Measurements from ENCODE around the gene SDR9C7.
"Not testable (repeated sequence)": the region's sequence is repeated elsewhere in the genome, so short reads cannot be mapped to it uniquely, and the experiment has no call there.

Gene SDR9C7

GRCh38 chr12:56882407-56882806 is 51.8 kb downstream of the SDR9C7 start:
- not testable (repeated sequence) for H3K27me3 ChIP-seq (replicated peaks; ENCODE audit: control insufficient read depth, insufficient read depth, low read length, poor library complexity, severe bottlenecking); H3K4me1 ChIP-seq (ENCODE audit: control insufficient read depth, insufficient read depth, low read length, poor library complexity, severe bottlenecking); H3K9me3 ChIP-seq (ENCODE audit: control insufficient read depth, low read length); H3K4me3 ChIP-seq (ENCODE audit: insufficient read depth, low read depth, low read length, poor library complexity, severe bottlenecking); H3K27ac ChIP-seq (ENCODE audit: insufficient read depth, low read length, poor library complexity, severe bottlenecking); DNase-seq; H3K36me3 ChIP-seq (ENCODE audit: control insufficient read depth, insufficient read depth, low read length)

DNA sequence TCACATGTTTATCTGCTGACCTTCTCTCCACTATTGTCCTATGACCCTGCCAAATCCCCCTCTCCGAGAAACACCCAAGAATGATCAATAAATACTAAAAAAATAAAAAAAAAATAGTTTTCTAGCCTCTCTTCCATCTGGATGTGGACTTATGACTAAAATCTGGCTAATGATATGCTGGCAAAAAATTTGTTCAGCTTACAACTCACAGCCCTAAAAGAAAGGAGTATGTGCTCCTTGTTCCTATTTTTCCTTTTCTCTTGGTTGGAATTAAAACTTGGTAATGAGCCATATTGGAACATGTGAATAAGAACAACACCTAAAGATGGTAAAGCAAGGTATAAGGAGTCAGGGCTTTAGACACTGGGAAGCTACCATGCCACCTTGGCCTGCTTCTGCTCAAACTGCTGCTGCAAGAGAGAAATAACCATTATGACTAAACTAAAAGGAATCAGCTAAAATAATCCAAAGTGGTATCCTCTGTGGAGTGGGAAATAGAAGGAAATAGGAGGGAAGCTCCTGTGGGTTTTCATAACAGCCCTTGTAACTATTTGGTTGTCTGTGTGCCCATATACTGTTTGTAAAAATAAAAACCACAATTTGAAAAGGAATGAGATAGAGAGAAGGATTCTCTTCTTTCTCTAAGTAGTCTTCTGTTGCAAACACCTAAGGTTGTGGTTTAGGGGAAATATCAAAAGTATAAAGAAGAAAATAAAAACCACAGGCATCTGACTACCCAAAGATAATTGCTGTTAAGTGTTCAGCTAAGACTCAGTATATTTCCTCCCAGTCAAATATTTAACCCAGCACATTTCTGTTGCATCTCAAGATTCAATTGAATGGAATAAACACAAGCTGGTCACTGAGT is 53.8 kb downstream of the SDR9C7 start:
- Histone ChIP-seq H3K36me3 (ENCODE audit: control insufficient read depth, insufficient read depth, low read length) (no peaks in the 10 kb centered on the region), H3K9me3 (ENCODE audit: control insufficient read depth, low read length) (no peaks in the 10 kb centered on the region), H3K27ac (ENCODE audit: insufficient read depth, low read length, poor library complexity, severe bottlenecking) (no peak overlapping the region), H3K4me1 (ENCODE audit: control insufficient read depth, insufficient read depth, low read length, poor library complexity, severe bottlenecking) (no peaks in the 10 kb centered on the region), H3K27me3 (replicated peaks; ENCODE audit: control insufficient read depth, insufficient read depth, low read length, poor library complexity, severe bottlenecking) (no peaks in the 10 kb centered on the region), H3K4me3 (ENCODE audit: insufficient read depth, low read depth, low read length, poor library complexity, severe bottlenecking) (no peak overlapping the region)
- no peak for DNase-seq

DNA sequence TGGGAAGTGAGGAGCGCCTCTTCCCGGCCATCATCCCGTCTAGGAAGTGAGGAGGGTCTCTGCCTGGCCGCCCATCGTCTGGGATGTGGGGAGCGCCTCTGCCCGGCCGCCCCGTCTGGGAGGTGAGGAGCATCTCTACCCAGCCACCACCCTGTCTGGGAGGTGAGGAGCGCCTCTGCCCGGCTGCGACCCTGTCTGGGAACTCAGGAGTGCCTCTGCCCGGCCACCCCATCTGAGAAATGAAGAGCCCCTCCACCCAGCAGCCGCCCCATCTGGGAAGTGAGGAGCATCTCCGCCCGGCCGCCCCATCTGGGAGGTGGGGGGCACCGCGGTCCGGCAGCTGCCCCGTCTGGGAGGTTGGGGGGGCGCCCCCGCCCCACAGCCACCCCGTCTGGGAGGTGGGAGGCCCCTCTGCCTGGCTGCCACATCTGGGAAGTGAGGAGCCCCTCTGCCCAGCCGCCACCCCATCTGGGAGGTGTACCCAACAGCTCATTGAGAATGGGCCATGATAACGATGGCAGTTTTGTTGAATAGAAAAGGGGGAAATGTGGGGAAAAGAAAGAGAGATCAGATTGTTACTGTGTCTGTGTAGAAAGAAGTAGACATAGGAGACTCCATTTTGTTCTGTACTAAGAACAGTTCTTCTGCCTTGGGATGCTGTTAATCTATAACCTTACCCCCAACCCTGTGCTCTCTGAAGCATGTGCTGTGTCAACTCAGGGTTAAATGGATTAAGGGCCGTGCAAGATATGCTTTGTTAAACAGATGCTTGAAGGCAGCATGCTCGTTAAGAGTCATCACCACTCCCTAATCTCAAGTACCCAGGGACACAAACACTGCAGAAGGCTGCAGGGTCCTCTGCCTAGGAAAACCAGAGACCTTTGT is 54.7 kb downstream of the SDR9C7 start:
- H3K27me3 ChIP-seq (replicated peaks; ENCODE audit: control insufficient read depth, insufficient read depth, low read length, poor library complexity, severe bottlenecking); H3K27ac ChIP-seq (ENCODE audit: insufficient read depth, low read length, poor library complexity, severe bottlenecking); H3K4me1 ChIP-seq (ENCODE audit: control insufficient read depth, insufficient read depth, low read length, poor library complexity, severe bottlenecking); DNase-seq; H3K9me3 ChIP-seq (ENCODE audit: control insufficient read depth, low read length); H3K4me3 ChIP-seq (ENCODE audit: insufficient read depth, low read depth, low read length, poor library complexity, severe bottlenecking); H3K36me3 ChIP-seq (ENCODE audit: control insufficient read depth, insufficient read depth, low read length): not testable (repeated sequence)

DNA sequence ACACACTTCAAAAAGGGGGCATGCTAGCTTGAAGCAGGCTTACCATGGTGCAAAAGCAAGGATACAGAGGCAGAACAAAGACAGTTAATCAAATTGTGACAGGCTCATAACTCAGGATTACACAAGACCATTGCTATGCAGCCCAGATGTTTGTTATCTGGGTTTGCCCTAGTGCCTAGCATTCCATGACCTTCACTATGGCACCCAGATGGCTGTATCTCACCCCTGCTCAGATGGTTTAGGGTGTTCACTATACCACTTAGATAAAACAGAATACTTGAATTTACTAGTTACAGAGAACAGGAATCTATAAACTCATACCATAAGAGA is 56.2 kb downstream of the SDR9C7 start:
- Histone ChIP-seq H3K36me3 (ENCODE audit: control insufficient read depth, insufficient read depth, low read length) (no peaks in the 10 kb centered on the region), H3K27me3 (replicated peaks; ENCODE audit: control insufficient read depth, insufficient read depth, low read length, poor library complexity, severe bottlenecking) (no peaks in the 10 kb centered on the region), H3K4me3 (ENCODE audit: insufficient read depth, low read depth, low read length, poor library complexity, severe bottlenecking) (no peak overlapping the region), H3K4me1 (ENCODE audit: control insufficient read depth, insufficient read depth, low read length, poor library complexity, severe bottlenecking) (no peaks in the 10 kb centered on the region), H3K9me3 (ENCODE audit: control insufficient read depth, low read length) (no peaks in the 10 kb centered on the region), H3K27ac (ENCODE audit: insufficient read depth, low read length, poor library complexity, severe bottlenecking) (no peak overlapping the region)
- no peak for DNase-seq

DNA sequence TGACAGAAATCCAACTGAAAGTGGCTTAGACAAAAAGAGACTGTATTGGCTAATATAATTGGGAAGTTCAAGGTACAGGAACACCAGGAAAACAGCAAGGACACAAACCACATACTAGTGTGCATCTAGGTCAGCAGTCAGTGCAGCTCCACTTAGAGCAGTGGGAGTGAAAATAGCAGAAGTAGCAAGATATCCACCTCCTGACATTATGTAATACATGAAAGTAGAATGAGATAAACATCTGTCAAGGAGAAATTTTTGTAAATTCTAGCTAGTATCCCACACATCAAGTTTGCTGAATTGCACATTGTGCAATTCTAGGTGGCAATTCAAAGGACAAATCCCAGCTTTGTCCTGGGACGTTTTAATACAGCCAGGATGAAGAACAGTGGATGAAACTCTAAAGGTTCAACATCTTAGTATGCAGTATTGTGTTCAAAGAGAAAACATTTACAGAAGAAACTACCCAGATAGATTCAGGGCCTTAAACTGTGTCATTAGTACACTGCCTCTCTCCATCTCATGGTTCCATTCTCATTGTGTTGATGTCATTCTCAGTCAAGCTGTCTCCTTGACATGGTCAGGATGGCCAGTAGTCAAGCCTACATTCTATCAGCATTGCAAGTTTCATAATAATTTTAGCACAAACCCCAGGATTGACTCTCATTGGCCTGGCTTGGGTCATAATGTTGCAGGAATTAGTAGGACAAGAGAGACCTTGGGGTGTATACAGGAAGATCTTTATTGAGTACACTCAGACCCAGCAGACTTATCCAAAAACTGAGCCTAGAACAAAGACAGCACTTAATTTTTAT is 56.8 kb downstream of the SDR9C7 start:
- Histone ChIP-seq H3K4me3 (ENCODE audit: insufficient read depth, low read depth, low read length, poor library complexity, severe bottlenecking) (no peak overlapping the region), H3K36me3 (ENCODE audit: control insufficient read depth, insufficient read depth, low read length) (no peaks in the 10 kb centered on the region), H3K27ac (ENCODE audit: insufficient read depth, low read length, poor library complexity, severe bottlenecking) (no peak overlapping the region), H3K4me1 (ENCODE audit: control insufficient read depth, insufficient read depth, low read length, poor library complexity, severe bottlenecking) (no peaks in the 10 kb centered on the region), H3K9me3 (ENCODE audit: control insufficient read depth, low read length) (no peaks in the 10 kb centered on the region), H3K27me3 (replicated peaks; ENCODE audit: control insufficient read depth, insufficient read depth, low read length, poor library complexity, severe bottlenecking) (no peaks in the 10 kb centered on the region)
- DNase-seq, result no peak

- Histone ChIP-seq H3K4me1 (ENCODE audit: control insufficient read depth, insufficient read depth, low read length, poor library complexity, severe bottlenecking) (no peaks in the 10 kb centered on the region), H3K27me3 (replicated peaks; ENCODE audit: control insufficient read depth, insufficient read depth, low read length, poor library complexity, severe bottlenecking) (no peaks in the 10 kb centered on the region), H3K9me3 (ENCODE audit: control insufficient read depth, low read length) (no peaks in the 10 kb centered on the region), H3K27ac (ENCODE audit: insufficient read depth, low read length, poor library complexity, severe bottlenecking) (no peak overlapping the region), H3K36me3 (ENCODE audit: control insufficient read depth, insufficient read depth, low read length) (no peaks in the 10 kb centered on the region), H3K4me3 (ENCODE audit: insufficient read depth, low read depth, low read length, poor library complexity, severe bottlenecking) (no peak overlapping the region)
- no peak for DNase-seq
Measured at GRCh38 chr12:56874821-56875220, 59.4 kb downstream of the SDR9C7 start.

GRCh38 chr12:56873382-56873781 is 60.8 kb downstream of the SDR9C7 start:
- no peak for DNase-seq
- Histone ChIP-seq H3K4me3 (ENCODE audit: insufficient read depth, low read depth, low read length, poor library complexity, severe bottlenecking) (no peak overlapping the region), H3K36me3 (ENCODE audit: control insufficient read depth, insufficient read depth, low read length) (no peaks in the 10 kb centered on the region), H3K27me3 (replicated peaks; ENCODE audit: control insufficient read depth, insufficient read depth, low read length, poor library complexity, severe bottlenecking) (no peaks in the 10 kb centered on the region), H3K9me3 (ENCODE audit: control insufficient read depth, low read length) (no peaks in the 10 kb centered on the region), H3K4me1 (ENCODE audit: control insufficient read depth, insufficient read depth, low read length, poor library complexity, severe bottlenecking) (no peaks in the 10 kb centered on the region), H3K27ac (ENCODE audit: insufficient read depth, low read length, poor library complexity, severe bottlenecking) (no peak overlapping the region)

Measured in effector memory CD4-positive, alpha-beta T cell (primary cell).